HCT116 (cell line): ENCODE results near the gene GRK6. TPM values are rescaled to one million over a fixed set of nuclear protein-coding genes. Genes with fewer than 3 reads are reported as not detected.

Experiments
- ATAC-seq: fragments of 200-7000 bp; cut with Tn5 transposase; 2 replicates; pipeline ENCODE4 v1.9.1; 2020; ENCODE audit warnings: mild to moderate bottlenecking, moderate library complexity
- BruUV-seq: library from RNA; stranded (reverse); fragments of 400-500 nt; replicated peaks from 2 replicates; lab custom pipeline; 2021; lab: Mats Ljungman, UMichigan
- CTCF ChIA-PET: fragments of 300-600 bp; sonication (Branson Sonifier 250); formaldehyde crosslinking; loops from one replicate; lab custom pipeline; 2021; ENCODE audit warnings: antibody characterized with exemption; lab: Charles Lee
- POLR2A ChIA-PET: fragments of 300-600, 350-600 bp; sonication (Branson Sonifier 250); formaldehyde crosslinking; loops from one replicate; lab custom pipeline; 2021; ENCODE audit warnings: antibody characterized with exemption; lab: Charles Lee
- RAD21 ChIA-PET, 2 experiments: fragments of 300-600 bp; sonication (Branson Sonifier 250); formaldehyde crosslinking; loops; one replicate each; lab custom pipeline; 2023; ENCODE audit warnings: low total read pairs in 2 of 2; ENCODE audit not compliant: uncharacterized antibody in 2 of 2, unreplicated experiment in 2 of 2, low non-redundant PET in 1 of 2; lab: Charles Lee
- DNase-seq: peaks from one replicate; pipeline ENCODE4 v3.0.0-alpha.2; 2010; ENCODE audit warnings: low read depth, low spot score
- H2AFZ ChIP-seq: fragments of 200-600 bp; shearing (Covaris generic), sonication (generic); 2 replicates; pipeline ENCODE4 v1.6.1; 2017; ENCODE audit warnings: low read depth, mixed run types, mixed read lengths, antibody characterized with exemption, low read length; ENCODE audit not compliant: poor library complexity, severe bottlenecking
- H3K27ac ChIP-seq: 2 replicates; pipeline ENCODE4 v1.5.1; 2012; ENCODE audit warnings: low read depth, low read length
- H3K27me3 ChIP-seq: fragments of 200-600 bp; sonication (generic); 2 replicates; pipeline ENCODE4 v1.6.1; 2016; ENCODE audit warnings: mixed run types, low read length, mixed read lengths; ENCODE audit not compliant: insufficient read depth
- H3K36me3 ChIP-seq, 2 experiments: fragments of 200-500 bp in 1 of 2; fragments of 200-600 bp in 1 of 2; sonication (Bioruptor generic) in 1 of 2; sonication (generic) in 1 of 2; 2 replicates each; pipeline versions ENCODE4 v1.5.1 to v1.6.1; 2014 to 2016; ENCODE audit warnings: low read length in 2 of 2, inconsistent platforms in 1 of 2, mixed read lengths in 1 of 2, mixed run types in 1 of 2; ENCODE audit not compliant: insufficient read depth in 2 of 2, control insufficient read depth in 1 of 2
- H3K4me1 ChIP-seq, 2 experiments: fragments of 200-600 bp in 1 of 2; sonication (generic) in 1 of 2; 2 replicates each; pipeline versions ENCODE4 v1.5.1 to v1.6.1; 2012 to 2017; ENCODE audit warnings: low read length in 2 of 2, inconsistent platforms in 1 of 2, mild to moderate bottlenecking in 1 of 2, mixed read lengths in 1 of 2, mixed run types in 1 of 2, moderate library complexity in 1 of 2; ENCODE audit not compliant: insufficient read depth in 2 of 2, control insufficient read depth in 1 of 2
- H3K4me2 ChIP-seq: fragments of 200-600 bp; sonication (generic); 2 replicates; pipeline ENCODE4 v1.6.1; 2017; ENCODE audit warnings: mixed run types, low read length, mixed read lengths
- H3K4me3 ChIP-seq, 2 experiments: fragments of 200-600 bp in 1 of 2; sonication (generic) in 1 of 2; replicated peaks in 1 of 2; 2 replicates each; pipeline ENCODE4 v1.5.1; 2011 to 2016; ENCODE audit warnings: low read length in 2 of 2, control low read depth in 1 of 2, low read depth in 1 of 2, mild to moderate bottlenecking in 1 of 2, mixed read lengths in 1 of 2, mixed run types in 1 of 2
- H3K79me2 ChIP-seq: fragments of 200-600 bp; sonication (generic); 2 replicates; pipeline ENCODE4 v1.6.1; 2017; ENCODE audit warnings: mild to moderate bottlenecking, mixed run types, low read length, moderate library complexity, mixed read lengths; ENCODE audit not compliant: insufficient read depth
- H3K9ac ChIP-seq: fragments of 200-600 bp; sonication (generic); 2 replicates; pipeline ENCODE4 v1.6.1; 2016; ENCODE audit warnings: low read length, mixed read lengths
- H3K9me2 ChIP-seq: fragments of 200-600 bp; sonication (generic), shearing (Covaris generic); 2 replicates; pipeline ENCODE4 v1.6.1; 2017; ENCODE audit warnings: mixed run types, mild to moderate bottlenecking, moderate library complexity; ENCODE audit not compliant: insufficient read depth
- H3K9me3 ChIP-seq, 2 experiments: fragments of 200-500 bp in 1 of 2; fragments of 200-600 bp in 1 of 2; sonication (Bioruptor generic) in 1 of 2; sonication (generic) in 1 of 2; 2 replicates each; pipeline ENCODE4 v1.6.1; 2014 to 2017; ENCODE audit warnings: low read length in 2 of 2, mixed read lengths in 2 of 2, inconsistent platforms in 1 of 2, low read depth in 1 of 2, mild to moderate bottlenecking in 1 of 2, mixed run types in 1 of 2, moderate library complexity in 1 of 2; ENCODE audit not compliant: control insufficient read depth in 1 of 2, insufficient read depth in 1 of 2
- H4K20me1 ChIP-seq: fragments of 200-600 bp; sonication (generic), shearing (Covaris generic); 2 replicates; pipeline ENCODE4 v1.6.1; 2017; ENCODE audit warnings: mixed run types, mild to moderate bottlenecking, moderate library complexity; ENCODE audit not compliant: insufficient read depth
- CBX3 ChIP-seq: IDR thresholded peaks from 2 replicates; pipeline ENCODE4 v1.6.1; 2012; ENCODE audit warnings: low read depth
- CEBPB ChIP-seq: IDR thresholded peaks from 2 replicates; pipeline ENCODE4 v1.6.1; 2012; ENCODE audit warnings: low read depth
- EZH2 ChIP-seq: fragments of 200-600 bp; sonication (generic); IDR thresholded peaks from 2 replicates; pipeline ENCODE4 v1.6.1; 2017; ENCODE audit warnings: antibody characterized with exemption, mixed run types
- EZH2phosphoT487 ChIP-seq: fragments of 200-600 bp; IDR thresholded peaks from 2 replicates; pipeline ENCODE4 v1.6.1; 2018; ENCODE audit warnings: antibody characterized with exemption, borderline replicate concordance
- JUND ChIP-seq: IDR thresholded peaks from 2 replicates; pipeline ENCODE4 v1.6.1; 2012
- REST ChIP-seq: IDR thresholded peaks from 2 replicates; pipeline ENCODE4 v1.6.1; 2012; ENCODE audit warnings: low read depth
- SIN3A ChIP-seq: IDR thresholded peaks from 2 replicates; pipeline ENCODE4 v1.6.1; 2012; ENCODE audit warnings: low read depth
- SP1 ChIP-seq: IDR thresholded peaks from 2 replicates; pipeline ENCODE4 v1.6.1; 2012; ENCODE audit warnings: low read depth
- SRF ChIP-seq: IDR thresholded peaks from 2 replicates; pipeline ENCODE4 v1.6.1; 2012; ENCODE audit warnings: low read depth
- YY1 ChIP-seq: IDR thresholded peaks from 2 replicates; pipeline ENCODE4 v1.6.1; 2011; ENCODE audit warnings: low read length, low read depth, moderate library complexity, mild to moderate bottlenecking; ENCODE audit not compliant: insufficient replicate concordance; ENCODE audit errors: extremely low read depth
- ZFX ChIP-seq: fragments of 450-650 bp; IDR thresholded peaks from 2 replicates; pipeline ENCODE4 v1.6.1; 2017
- ZNF274 ChIP-seq: fragments of 200-500 bp; sonication (Bioruptor generic); IDR thresholded peaks from 2 replicates; pipeline ENCODE4 v1.6.1; 2014; ENCODE audit warnings: mild to moderate bottlenecking, low read depth, low read length, inconsistent platforms
- intact Hi-C: fragments of 100-400 bp; cut with micrococcal nuclease; formaldehyde crosslinking; loops from 2 replicates; pipeline ENCODE4 v1.10.0; 2022
- total RNA-seq: library from RNA; stranded (reverse); gene quantifications from one replicate; pipeline ENCODE4 v1.2.1, GENCODE V29; 2021; ENCODE audit not compliant: unreplicated experiment

The GRK6 gene
- total RNA-seq, 1 experiment from 2014 or later, result 89.3 TPM

GRCh38 chr5:177465044-177465443 is 38.6 kb downstream of the GRK6 start:
- Histone ChIP-seq H4K20me1 (no peaks in the 10 kb centered on the region), H3K79me2 (peaks cover 12% of the 10 kb centered on the region; the same call in 1 of the 2 replicates), H3K9me2 (no peaks in the 10 kb centered on the region), H2AFZ (no peak overlapping the region), H3K9me3 (no peaks in the 10 kb centered on the region), H3K4me3 (no peak overlapping the region), H3K9ac (no peak overlapping the region), H3K27me3 (no peaks in the 10 kb centered on the region), H3K4me2 (no peak overlapping the region), H3K4me1 (peaks cover 0 to 6% of the 10 kb centered on the region in 2 experiments; a peak in 2 of 4 replicates), H3K27ac (no peak overlapping the region), H3K36me3 (peaks cover 27 to 35% of the 10 kb centered on the region in 2 experiments; a peak in 3 of 4 replicates)
- BruUV-seq, result no TSS peak
- intact Hi-C loops, result no loop called here
- no peak for ATAC-seq
- no peak for DNase-seq
- ChIA-PET CTCF (no interaction called here), RAD21 (interaction anchor here in 1 of 2 experiments (0.6 kb wide), 1 partner anchor 8 kb away, joined by 3 read pairs; no protein-coding TSS in a partner anchor), POLR2A (no interaction called here)
- no peak for TF ChIP-seq ZFX
- no peak for TF ChIP-seq CEBPB
- no peak for TF ChIP-seq SRF
- no peak for TF ChIP-seq YY1
- no peak for TF ChIP-seq CBX3
- TF ChIP-seq SP1, result no peak
- no peak for TF ChIP-seq REST
- TF ChIP-seq ZNF274, result no peak
- TF ChIP-seq EZH2, result no peak
- no peak for TF ChIP-seq EZH2phosphoT487
- TF ChIP-seq SIN3A, result no peak
- no peak for TF ChIP-seq JUND
